GM21423 (cell line): ENCODE measurements around the gene AMTN.

Source experiments
- ATAC-seq: cut with Tn5 transposase; IDR thresholded peaks from one replicate; pipeline ENCODE4 v1.9.1; 2021; ENCODE audit warnings: mild to moderate bottlenecking, moderate library complexity; ENCODE audit not compliant: unreplicated experiment

The AMTN gene

GRCh38 chr4:70559211-70559830 lies 41.0 kb downstream of the AMTN start:
- ATAC-seq, result peak; percentile 61

DNA sequence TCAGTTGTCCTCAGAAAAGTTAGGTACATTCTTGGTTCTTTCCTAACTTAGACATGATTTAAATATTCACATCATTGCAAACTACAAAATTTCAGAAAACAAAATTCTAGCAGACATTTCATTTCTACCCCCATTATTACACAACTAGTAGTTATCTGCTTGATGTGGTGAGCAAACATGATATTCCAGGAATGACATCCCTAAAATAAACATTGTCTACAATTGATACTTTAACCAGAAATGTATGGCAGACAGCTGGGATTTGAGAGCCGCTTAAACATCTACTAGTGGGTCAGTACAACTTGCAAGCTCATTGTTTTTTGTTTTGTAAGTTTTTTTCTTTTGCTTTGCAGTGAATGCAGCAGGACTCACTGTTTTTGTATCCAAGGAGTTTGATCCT lies 41.6 kb downstream of the AMTN start:
- no peak for ATAC-seq

- ATAC-seq, result no peak
These were observed 45.7 kb downstream of the AMTN start for GRCh38 chr4:70564033-70564432.

DNA sequence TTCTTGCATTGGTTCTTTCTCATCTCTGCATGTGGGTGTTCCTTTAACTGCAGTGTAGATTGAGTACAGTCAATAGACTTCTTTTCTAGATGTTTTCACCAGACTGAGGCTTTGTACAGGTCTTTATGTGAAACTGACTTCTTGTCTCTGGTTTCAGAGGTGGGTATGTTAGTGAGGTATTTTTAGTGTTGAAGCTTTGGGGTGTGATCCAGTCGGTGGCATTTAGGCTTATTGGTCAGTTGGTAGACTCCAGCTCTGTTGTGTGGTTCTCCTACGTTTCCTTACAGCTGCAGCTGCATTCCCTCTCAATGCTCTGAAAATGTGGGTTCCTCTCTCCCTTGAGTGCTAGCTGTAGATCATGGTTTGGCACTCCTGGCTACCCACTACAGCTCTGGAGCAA lies 52.4 kb downstream of the AMTN start:
- ATAC-seq, result no peak

DNA sequence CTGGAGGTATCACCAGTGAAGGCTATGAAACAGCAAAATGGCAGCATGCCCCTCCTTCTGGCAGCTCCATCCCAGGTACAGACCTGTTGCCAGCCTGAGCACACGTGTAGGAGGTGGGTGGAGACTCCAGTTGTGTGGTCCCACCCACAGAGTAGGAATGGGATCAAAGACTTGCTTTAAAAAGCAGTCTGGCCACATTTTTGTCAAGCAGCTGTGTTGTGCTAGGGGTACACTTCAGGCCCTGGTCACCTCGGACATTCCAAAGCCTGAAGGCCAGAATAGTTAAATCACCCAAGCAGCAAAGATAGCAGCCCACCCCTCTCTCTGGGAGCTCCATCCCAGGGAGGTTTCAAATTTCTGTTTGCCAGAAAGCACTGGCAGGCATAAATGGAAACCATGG lies 53.4 kb downstream of the AMTN start:
- no peak for ATAC-seq

DNA sequence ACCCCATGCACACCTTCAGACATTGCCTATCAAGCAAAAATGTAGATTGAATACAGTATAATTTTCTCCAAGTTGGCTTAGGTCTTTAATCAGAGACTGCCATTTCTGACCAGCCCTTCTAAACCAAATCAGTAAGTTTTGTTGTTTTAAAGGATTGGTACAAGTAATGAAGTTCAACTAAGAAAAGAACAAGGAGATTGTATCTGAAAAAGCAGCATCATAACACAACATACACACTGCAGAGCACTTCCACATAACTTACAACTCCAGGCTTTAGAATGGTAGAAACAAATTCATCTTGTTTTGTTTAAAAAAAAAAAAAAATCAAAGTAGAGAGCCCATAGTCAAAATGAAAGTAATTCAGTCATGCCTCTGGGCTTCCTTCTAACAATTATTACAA lies 57.6 kb downstream of the AMTN start:
- ATAC-seq, result no peak

- ATAC-seq, result no peak
These were observed 59.0 kb downstream of the AMTN start for GRCh38 chr4:70577220-70577927.

DNA sequence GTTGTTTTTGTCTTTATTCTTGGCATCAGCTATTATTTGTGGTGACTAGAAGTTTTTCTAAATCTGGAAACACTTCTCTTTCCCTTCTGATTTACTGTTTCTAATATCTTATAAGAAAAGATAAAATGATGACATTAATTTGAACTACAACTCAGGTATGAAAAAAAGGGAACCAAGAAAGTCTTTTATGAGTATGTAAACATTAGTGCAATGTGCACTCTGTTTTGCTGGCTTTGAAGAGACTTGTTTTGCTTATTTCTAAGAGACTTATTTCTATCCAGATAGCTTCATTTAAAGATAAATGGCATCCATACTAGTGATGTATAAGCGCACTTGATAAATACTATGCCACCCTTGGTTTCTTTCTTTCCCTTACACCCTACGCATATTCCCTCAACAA lies 63.6 kb downstream of the AMTN start:
- no peak for ATAC-seq
